Bone marrow (tissue), 2 donors: ENCODE data around the gene ANP32A.
A peak's percentile ranks its signal among the peaks of the same experiment; 100 is the strongest.

Experiments used
- DNase-seq, 2 donors: peaks; one replicate each; lab custom pipeline; 2025; lab: John Stamatoyannopoulos, UW

The ANP32A gene

GRCh38 chr15:68797599-68798345, 22.9 kb downstream of the ANP32A start:
- no peak for DNase-seq

DNA sequence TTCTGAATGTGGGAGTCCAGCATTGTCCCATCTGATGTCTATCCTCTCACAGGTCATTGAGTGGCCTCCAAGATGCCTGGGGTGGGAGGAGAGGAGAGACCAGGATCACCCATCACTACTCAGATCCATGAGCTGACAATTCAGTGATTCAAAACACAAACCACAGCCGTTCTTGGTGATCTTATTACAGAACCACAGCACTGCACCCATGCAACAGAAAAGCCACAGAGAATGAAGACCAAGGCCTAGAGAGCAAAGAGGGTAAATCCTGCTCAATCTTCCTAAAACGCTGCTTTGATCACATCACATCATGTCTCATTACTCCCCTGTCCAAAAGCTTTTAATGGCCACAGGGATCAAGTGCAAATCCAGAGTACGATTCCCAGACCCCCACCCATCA, 23.5 kb downstream of the ANP32A start:
- no peak for DNase-seq

DNA sequence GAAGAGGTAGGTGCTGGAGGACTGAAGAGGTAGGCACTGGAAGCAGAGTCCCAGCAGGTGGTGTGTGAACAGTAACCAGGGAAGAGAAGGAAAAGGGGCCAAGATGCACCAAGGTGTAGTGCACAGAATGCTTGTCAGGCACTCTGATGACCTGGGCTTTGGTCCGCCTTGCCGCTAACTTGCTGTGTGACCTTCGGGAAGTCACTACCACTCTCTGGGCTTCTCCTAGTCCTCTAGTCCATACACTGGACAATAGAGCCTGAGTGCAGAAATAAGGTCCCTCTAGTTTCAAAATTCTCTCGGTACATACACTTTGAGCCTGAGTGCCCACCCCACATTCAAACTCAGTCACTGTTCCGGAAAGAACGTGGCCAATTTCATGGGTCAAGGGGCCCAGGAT, 24.1 kb downstream of the ANP32A start:
- no peak for DNase-seq

DNA sequence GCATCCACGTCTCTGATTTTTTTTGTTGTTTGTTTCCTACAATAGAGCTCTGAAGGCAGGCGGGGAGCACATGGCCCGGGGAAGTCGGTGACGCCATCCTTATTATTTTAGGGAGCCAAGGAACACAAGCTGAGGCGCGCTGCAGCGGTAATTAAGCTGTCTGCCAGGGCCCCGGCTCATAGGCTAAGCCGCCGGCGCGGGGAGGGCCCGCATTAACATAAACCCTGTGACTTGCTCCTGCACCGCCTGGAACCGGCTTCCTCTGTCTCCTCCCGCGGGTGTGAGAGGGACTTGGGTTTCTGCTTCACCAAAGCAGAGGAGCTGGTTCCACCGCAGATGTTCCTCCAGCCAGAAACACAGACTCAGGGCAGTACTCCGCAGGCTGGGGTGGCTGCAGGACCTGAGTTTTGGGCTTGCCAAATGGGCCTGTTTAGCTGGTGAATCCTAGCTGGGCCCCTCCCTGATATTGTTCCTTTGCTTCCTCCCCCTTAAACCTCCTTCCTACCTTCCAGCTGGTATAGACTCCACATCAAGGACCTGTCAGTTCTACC, 25.3 kb downstream of the ANP32A start:
- DNase-seq = peak; percentile 24 to 83

DNA sequence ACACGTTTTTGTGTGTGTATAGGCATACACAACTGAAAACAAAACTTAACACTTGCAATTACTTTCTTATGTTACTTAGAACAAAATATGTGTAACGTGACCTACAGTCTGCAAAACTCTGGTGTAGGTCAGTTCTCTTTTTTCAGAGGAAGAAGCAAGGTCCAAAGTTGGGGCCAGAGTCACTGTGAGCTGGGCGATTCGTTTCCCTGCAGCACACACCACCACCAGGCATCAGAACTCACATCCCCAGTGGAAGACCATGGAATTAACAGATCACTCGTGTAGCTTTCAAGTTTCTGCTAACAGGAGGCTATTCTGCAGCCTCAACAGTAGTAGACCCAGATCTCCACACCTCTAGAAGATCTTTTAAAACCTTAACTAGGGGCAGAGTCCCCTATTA, 25.8 kb downstream of the ANP32A start:
- DNase-seq = no peak

DNA sequence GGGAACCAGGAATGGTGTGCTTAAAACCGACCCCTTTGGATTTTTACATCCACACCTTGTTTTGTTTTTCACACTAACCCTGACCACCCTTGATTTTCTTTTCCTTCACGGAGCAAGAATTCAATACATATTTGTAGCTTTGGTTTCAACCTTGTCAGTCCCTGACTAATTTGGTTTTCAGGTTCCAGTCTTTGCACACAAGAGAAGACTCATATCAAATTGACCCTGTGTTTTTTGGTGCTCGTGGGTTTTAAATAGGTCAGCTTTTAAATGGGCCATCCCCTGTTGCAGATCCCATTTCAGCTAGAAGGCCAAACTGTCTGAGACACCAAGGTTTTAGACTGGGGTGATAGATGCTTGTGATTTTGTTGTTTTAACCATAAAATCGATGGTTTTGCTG, 26.4 kb downstream of the ANP32A start:
- DNase-seq = no peak

DNA sequence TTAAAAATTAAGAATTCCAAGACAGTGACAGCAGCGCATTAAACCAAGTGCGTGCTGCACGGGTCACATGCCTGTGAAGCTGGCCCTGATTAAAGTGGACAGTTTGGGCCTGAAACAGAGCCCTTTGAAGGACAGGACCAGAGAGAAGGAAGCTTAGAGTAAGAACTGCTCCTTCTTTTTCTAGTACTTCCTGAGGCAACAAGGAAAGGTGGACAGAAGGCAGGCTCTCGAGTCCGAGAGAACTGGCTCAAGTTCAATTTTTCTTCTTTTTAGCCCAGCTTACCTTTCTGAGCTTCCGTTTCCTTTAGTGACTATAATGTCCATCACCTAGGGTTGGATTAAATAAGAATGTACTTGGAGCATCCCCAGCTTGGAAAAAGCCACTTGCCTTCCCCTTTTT, 26.9 kb downstream of the ANP32A start:
- no peak for DNase-seq

DNA sequence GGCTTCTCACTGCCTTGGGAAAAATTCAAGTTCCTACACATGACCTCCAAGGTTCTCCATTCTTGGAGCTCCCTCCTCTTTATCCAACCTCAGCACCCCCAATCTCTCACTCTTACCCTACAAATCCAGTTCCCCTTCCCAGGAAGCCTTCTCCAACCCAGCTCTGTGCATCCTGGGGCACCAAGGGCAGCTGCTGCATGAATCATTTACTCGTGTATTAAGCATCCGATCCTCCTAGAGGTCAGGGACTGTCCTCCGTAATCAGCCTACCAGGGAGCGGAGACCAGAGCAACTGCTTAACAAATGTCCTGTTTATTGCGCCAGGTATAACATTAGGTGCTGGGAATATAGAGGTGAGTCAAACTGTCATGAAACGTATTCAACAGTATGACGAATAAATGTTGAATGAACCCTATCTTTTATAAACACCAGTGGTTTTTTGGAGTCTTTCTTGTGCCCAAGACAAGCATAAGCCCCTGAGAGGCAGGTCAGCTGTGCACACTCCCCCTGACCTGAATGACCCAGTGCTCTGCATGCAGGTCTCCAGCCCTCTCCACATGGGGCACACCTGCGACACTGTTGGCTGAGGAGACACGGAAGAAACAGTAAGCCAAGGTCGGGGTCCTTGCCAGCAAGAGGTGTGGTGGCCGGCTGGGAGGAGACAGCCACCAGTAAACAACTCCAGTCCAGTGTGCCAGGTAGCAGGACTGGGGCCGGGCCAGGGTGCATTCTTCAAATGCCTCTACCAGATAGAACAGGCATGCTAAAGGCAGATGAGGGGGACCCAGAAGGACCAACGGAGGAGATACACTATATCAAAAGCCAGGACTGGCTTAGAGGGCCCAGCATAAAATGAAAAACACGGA, 27.6 kb downstream of the ANP32A start:
- DNase-seq = no peak

DNA sequence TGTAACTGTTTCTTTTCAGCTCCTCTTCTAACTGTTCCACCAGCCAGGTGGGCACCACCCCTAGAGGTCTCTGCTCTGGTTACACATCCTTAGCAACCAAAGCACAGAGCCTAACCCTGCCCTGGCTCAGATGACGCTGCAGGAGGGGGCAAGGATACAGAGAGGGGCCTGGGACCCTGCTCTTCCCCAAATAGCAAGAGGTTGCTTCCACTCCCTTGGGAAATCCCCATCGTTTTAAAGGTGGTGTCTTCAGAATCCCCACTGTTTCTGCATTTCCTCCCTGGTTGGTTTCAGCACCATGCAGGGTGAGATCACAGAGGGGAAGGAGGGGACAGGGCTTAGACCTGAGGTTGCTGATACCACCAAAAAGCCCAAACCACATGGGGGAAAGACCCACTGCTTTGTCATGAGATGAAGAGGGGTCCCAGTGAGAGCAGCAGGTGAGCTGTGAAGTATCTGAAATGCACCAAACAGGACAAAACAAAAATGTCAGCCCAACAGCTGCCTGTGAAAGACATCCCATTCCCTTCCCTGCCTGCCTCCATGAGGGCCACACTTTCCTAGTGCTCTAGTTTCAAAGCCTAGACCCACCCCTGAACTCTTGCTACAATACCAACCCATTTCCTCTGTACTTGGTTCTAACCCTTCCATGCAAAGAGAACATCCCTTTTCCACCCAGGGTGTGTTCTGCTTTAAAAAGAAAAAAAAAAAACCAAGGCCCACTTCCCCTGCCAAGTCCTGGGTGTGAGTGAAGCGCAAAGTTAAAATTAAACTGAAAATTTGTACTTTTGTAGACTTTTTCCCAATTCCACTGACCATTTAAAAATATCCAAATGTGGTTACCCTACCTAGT, 29.0 kb downstream of the ANP32A start:
- peak in 1 of 2 donors; percentile 14 for DNase-seq

- no peak for DNase-seq
Observed at GRCh38 chr15:68790910-68791309, 29.8 kb downstream of the ANP32A start.

- DNase-seq = no peak
Observed at GRCh38 chr15:68790242-68790575, 30.5 kb downstream of the ANP32A start.

DNA sequence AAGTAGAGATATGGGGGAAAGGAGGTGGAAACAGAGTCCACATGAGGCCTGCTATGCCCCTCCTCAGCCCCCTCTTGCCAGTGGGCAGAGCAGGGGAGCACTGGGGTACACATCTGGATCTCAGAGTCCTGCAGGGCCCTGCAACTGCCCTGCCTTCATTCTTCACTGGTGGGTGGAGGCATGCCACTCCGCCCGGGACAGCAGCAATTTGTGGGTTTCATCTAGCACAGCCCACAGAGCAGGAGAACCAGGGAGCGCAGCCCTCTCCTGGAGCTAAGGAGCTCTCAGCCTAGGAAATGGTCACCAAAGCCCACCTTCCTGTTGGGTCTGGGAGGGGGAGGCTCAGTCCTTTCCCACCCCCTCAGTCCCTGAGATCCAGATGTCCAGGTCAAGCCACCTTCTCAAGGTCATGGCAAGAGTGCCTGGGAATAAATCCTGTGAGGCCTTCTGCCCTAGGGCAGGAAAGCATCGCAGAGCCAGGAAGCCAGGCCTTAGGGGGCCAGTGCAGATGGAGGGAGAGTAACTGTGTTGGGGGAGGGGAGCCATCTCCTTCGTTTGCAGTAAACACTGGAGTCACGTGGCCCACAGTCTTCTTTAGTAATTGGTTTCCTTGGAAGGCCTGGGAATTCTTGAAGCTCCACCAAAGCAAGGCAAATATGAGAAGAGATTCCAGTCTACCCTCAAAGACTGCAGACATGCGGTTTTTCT, 31.0 kb downstream of the ANP32A start:
- no peak for DNase-seq

- no peak for DNase-seq
Observed at GRCh38 chr15:68789091-68789490, 31.6 kb downstream of the ANP32A start.

DNA sequence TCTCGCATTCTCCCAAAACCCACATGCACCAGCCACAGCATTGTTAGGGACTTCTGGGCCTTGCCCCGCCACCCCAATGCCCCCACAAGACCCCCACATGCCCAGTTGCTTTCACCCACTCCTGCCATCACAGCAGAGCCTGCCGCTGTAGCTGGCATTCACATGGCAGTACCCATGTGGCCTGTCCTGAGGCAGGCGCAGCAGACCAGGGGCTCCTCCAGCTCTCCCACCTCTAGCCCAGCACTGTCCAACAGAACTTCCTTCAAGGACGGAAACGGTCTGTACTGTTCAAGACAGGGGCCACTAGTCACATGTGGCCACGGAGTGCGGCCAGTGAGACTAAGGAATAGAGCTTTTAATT, 32.5 kb downstream of the ANP32A start:
- no peak for DNase-seq

- peak in 1 of 2 donors; percentile 60 for DNase-seq
Observed at GRCh38 chr15:68787609-68788263, 33.0 kb downstream of the ANP32A start.

GRCh38 chr15:68786753-68787152, 33.9 kb downstream of the ANP32A start:
- DNase-seq = no peak

DNA sequence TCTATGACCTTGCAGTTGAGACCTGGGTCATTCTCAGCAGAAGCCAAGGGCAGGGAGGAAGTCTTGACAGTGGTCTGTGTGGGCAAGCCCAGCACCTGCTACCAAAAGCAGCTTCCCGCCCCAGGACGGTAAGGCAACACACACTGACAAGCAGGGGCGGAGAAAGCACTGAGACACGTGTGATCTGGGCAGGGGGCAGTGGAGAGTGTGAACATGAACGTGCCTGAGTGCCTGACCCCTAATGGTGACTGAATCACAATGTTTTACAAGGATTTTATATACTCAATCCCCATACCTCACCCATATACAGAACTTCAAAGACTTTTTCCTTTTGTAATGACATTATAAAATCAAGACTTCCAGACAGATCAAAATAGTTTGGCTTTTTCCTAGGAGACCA, 35.2 kb downstream of the ANP32A start:
- DNase-seq = no peak

GRCh38 chr15:68784206-68784605, 36.5 kb downstream of the ANP32A start:
- no peak for DNase-seq

GRCh38 chr15:68783226-68784058, 37.3 kb downstream of the ANP32A start:
- no peak for DNase-seq

GRCh38 chr15:68782589-68783161, 38.0 kb downstream of the ANP32A start:
- no peak for DNase-seq
